GM15510 (cell line): ENCODE data around the gene ADM5.

Experiments
- POLR2A ChIP-seq: IDR thresholded peaks from 3 replicates; pipeline ENCODE4 v1.6.1; 2011; ENCODE audit warnings: borderline replicate concordance; ENCODE audit not compliant: insufficient read length; ENCODE audit errors: extremely low read depth

ADM5 gene, protein sequence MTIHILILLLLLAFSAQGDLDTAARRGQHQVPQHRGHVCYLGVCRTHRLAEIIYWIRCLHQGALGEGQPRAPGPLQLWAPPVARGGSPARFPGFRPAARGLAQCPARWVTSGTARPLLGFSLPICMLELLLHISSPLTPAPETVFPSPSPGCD

DNA sequence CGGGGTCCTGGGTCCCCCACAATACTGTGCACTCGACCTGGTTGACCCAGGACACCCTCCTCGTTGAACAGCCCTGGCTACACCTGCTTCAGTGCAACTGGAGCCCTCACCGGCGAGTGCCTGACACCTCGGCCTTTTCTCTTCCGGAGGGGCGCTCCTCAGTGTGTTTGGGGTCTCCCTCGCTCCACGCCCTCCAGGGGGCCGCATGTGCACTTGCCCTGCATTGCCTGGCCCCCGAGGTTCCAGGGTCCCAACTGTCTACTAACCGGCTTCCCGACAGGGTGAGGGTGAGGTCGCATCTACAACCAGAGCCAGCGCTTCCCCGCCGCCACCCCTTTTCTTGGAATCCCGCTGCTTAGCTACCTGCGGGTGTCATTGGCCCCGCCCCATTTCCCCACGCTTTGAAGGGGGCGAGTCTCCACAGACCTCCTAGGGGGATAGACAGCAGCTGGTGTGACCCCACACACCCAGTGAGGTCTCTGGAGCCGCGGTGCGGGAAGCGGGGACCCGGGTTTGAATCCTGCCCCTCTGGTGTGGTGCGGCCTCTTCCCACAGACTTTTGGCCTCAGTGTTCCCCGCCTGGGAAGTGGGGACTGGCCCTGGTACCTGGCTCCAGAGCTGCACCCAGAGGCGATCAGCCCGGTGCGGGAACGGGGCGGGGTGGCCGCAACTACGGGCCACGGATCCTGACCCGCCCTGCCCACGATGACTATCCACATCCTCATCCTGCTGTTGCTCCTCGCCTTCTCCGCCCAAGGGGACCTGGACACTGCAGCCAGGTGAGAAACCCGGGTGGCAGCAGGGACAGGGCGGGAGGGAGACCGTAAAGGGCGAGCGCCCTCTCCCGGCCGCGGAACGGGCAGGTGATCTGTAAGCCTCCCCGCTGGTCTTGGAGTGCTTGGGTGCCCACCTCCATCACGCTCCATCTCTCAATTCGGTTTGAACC lies at the start of gene ADM5:
Gene ADM5, plus strand, starts transcription at position 462 of the 946 bp plus-strand sequence. Its CDS starts 244 bp downstream, at position 706.
- TF ChIP-seq POLR2A = no peak

DNA sequence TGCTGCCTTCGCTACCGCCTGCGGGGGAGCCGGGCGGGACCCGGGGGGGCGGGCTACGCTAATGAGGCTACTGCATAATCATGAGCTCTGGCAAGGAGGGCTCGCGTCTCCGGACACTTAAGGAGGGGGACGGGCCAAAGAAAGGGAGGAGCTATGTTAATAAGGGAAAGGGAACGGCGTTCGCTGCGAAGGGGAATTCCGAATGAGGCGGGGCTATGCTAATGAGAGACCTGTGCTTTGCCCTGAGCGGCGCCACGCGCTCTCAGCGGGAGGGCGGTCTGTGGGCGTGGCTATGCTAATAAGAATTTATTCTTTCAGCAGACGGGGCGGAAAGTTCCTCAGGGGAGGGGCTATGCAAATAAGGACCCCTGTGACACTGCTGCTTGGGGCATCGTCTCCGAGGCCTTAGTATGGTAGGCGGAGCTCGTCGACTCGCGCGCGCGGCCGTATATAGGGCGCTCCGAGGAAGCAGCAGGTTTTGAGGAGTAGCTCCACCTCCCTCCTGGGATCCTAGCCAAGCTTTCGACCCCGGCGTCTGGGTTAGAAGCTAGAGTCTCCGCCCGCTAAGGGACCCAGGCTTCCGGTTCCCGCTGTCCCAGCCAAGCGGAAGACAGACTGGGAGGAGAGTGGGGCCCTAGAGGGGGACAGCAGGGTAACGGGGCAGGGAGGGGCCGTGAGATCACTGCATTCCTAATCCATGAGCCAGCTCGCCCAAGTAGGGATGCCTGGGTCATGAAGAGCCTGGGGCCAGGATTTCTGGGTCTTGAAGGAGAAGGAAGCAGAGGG lies 49.1 kb upstream of the ADM5 start, which contains the start of gene RRAS:
Gene RRAS, minus strand, starts transcription at position 31 of the 786 bp plus-strand sequence. CDS start 45 bp downstream, outside the sequence.
- peak; percentile 81 for TF ChIP-seq POLR2A

DNA sequence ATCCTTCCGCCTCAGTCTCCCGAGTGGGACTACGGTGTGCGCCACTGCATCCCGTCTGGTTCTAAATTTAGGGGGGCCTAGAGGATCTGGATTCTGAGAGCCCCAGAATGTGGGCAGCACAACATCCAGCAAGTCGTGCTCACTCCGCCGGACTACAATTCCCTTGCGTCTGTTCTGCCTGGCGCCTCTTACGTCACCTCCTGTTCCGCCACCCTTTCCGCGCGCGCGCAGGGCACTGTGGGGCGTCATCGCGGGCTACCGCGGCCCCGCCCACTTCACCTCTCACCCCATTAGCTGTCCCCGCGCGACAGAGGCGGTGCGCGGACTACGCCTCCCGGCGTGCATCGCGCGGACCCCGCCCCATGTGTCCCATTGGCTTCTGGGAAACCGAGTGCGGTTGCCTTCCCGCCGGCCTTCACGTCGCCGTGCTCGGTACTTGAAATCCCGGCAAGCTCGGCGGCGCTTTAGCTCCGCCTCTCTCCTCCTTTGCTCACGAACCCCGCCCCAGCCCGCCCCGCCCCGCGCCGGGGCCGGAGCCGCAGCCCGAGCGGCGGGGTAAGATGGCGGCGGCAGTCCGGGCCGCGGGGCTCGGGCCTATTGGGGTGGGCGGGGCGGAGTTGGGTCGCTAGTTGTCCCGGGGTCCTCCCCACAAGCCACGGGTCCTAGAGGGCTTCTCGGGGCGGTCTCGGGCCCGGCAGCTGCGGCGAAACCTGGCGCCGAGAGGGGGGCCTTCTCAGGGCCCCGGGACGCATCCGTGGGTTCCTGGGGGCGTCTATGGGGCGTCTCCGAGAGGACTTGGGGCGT lies 47.5 kb upstream of the ADM5 start, which contains the start of gene SCAF1:
Gene SCAF1, plus strand, starts transcription at position 522 of the 804 bp plus-strand sequence. CDS start 2,818 bp downstream, outside the sequence.
- peak; percentile 36 for TF ChIP-seq POLR2A

DNA sequence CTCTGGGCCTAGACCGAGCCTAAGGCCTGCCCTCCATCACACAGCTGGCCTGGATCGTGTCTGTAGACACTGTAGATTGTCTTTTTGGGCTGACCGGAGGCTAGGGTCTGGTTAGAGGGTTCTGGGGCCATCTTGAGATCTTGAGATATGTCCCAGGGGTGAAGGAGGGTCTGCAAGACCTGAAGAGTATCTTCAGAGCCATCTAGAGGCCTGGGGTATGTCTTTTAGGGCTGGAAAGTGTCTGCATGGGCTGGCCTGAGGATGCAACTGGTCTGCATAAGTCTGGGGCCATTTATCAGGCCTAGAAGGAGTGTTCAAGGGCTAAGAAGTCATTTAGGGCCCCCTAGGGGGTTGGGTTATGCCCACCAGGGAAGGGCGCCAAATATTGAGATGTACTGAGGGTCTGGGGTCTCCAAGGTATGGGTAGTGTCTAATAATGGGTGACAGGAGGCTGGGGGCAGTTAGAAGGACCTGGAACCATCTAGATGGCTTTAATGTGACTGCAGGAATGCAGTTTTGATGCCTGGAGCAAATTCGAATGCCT lies 46.8 kb upstream of the ADM5 start:
- no peak for TF ChIP-seq POLR2A

DNA sequence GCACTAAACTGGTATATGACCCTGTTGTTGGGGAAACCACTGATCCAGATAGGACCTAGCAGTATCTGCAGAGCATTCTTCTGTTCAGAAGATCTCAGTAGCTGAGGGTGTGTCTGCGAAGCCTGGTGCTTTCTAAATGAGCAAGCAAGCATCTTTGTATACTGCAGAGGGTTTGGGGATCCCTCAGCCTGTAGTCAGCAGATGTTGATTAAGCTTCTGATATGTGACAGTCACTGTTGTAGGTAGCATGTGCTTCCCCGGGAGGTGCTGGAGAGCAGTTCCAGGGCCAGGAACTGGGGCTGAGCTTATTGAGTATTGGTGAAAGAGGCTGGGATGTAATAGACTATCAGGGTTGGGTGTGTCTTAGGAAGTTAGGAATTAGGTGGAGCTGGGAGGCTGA lies 45.9 kb upstream of the ADM5 start:
- TF ChIP-seq POLR2A = no peak

DNA sequence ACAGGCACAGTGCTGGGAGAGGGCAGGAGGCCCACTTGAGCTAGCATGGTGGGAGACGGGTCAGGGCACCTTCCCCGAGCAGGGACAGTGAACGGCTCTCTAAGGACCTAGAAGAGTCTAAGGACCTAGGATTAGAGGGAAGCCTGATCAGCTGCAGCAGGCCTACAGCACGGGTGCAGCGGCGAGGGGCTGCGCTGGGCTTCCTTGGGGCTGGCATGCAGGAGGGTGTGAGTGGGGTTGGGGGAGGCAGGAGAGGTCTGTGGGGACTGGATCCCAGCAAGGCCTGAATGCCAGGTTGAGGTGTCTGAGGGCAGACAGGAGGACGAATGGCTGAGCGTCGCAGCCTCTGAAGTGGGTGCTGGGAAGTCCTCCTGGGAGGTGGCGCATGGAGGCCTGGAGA lies 43.8 kb upstream of the ADM5 start:
- TF ChIP-seq POLR2A = no peak

DNA sequence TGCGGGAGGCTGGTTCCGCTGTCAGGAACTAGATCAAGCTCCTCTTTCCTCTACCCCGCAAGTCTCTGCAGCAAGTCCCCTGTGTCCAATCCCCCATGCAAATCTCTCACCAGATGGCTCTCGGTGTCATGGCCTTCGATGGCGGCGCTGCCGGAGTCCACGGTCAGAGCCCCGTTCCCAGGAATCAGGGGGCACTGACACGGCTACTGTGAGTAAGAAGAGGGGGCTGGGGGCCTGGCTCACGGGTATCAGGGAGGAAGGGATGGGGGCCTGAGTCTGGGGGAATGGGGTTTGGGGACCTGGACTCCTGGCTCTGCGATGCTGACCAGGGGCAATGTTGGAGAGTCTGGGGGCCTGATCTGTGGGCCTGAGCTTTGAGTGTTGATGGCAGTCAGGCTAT lies 43.4 kb upstream of the ADM5 start:
- TF ChIP-seq POLR2A = no peak

DNA sequence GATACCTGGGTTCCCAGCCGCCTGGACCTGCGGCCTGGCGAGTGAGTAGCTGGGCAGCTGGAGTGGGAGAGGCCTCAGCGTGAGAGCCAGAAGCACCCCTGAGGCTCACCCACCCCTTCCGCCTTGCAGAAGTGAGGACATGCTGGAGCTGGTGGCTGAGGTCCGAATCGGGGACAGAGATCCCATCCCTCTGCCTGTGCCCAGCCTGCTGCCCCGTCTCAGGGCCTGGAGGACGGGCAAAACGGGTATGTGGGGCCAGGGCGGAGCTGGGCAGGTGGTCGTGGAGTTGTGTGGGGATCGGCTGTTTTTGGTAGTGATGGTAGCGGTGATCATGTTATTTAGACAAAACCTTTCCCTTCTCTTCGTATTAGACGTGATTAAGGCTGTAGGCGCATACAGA lies 42.8 kb upstream of the ADM5 start:
- no peak for TF ChIP-seq POLR2A

DNA sequence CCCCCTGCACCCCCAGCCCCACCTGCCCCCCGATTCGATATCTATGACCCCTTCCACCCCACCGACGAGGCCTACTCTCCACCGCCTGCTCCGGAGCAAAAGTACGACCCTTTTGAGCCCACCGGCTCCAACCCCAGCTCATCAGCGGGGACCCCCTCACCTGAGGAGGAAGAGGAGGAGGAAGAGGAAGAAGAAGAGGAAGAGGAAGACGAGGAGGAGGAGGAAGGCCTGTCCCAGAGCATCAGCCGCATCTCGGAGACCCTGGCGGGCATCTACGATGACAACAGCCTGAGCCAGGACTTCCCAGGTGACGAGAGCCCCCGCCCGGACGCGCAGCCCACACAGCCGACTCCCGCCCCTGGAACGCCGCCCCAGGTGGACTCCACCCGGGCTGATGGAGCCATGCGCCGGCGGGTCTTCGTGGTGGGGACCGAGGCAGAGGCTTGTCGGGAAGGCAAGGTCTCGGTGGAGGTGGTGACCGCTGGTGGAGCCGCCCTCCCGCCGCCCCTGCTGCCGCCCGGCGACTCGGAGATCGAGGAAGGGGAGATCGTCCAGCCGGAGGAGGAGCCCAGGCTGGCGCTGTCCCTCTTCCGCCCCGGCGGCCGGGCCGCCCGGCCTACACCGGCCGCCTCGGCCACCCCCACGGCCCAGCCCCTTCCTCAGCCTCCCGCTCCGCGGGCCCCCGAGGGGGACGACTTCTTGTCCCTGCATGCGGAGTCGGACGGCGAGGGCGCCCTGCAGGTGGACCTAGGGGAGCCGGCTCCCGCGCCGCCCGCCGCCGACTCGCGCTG lies 38.2 kb upstream of the ADM5 start:
- TF ChIP-seq POLR2A = no peak

DNA sequence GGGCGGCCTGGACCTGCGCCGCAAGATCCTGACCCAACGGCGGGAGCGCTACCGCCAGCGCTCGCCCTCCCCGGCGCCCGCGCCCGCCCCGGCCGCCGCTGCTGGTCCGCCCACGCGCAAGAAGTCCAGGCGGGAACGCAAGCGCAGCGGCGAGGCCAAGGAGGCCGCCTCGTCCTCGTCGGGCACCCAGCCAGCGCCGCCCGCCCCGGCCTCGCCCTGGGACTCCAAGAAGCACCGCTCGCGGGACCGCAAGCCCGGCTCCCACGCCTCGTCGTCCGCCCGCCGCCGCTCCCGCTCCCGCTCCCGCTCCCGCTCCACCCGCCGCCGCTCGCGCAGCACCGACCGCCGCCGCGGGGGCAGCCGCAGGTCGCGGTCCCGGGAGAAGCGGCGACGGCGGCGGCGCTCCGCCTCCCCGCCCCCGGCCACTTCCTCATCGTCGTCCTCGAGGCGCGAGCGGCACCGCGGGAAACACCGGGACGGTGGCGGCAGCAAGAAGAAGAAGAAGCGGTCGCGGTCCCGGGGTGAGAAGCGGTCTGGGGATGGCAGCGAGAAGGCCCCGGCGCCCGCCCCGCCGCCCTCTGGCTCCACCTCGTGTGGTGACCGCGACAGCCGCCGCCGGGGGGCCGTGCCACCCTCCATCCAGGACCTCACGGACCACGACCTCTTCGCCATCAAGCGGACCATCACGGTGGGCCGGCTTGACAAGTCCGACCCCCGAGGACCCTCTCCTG lies 37.4 kb upstream of the ADM5 start:
- no peak for TF ChIP-seq POLR2A

DNA sequence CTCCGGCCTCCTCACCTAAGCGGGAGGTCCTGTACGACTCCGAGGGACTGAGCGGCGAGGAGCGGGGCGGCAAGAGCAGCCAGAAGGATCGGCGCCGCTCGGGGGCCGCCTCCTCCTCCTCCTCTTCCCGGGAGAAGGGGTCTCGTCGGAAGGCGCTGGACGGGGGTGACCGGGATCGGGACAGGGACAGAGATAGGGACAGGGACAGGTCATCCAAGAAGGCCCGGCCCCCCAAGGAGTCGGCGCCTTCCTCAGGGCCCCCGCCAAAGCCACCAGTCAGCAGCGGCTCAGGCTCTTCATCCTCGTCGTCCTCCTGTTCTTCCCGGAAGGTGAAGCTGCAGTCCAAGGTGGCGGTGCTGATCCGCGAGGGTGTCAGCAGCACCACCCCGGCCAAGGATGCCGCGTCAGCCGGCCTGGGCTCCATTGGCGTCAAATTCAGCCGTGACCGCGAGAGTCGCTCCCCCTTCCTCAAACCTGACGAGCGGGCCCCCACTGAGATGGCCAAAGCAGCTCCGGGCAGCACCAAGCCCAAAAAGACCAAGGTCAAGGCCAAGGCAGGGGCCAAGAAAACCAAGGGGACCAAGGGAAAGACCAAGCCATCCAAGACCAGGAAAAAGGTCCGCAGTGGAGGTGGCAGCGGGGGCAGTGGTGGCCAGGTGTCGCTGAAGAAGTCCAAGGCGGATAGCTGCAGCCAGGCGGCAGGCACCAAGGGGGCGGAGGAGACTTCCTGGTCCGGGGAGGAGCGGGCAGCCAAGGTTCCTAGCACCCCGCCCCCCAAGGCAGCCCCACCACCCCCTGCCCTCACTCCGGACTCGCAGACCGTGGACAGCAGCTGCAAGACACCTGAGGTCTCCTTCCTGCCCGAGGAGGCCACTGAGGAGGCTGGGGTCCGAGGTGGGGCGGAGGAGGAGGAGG lies 36.6 kb upstream of the ADM5 start:
- TF ChIP-seq POLR2A = no peak

DNA sequence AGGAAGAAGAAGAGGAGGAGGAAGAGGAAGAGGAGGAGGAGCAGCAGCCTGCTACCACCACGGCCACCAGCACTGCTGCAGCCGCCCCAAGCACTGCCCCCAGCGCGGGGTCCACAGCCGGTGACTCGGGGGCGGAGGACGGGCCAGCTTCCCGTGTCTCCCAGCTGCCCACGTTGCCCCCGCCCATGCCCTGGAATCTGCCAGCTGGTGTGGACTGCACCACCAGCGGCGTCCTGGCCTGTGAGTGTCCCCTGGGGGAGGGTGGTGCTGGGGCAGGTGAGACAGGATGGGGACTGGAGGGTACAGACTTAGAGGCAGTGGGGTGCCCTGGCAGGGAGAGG lies 36.0 kb upstream of the ADM5 start:
- TF ChIP-seq POLR2A = no peak
